Measurements from ENCODE around the gene SGK2.

Gene SGK2

DNA sequence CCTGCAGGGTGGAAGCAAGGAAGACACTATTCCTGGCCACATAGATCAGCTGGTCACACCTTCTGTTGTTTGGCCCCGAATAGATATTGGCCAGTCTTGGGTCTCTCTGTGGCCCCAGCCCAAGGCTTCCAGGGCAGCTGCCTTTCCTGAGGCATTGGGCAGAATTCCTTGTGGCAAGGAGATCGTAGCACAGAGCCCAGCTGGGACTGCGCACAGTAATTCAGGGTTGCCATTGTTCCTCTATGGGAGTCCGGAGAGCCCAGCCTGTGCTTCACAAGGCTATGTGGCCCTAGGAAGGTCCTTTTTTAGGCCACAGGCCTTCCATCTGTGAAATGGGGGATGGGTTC lies 6.9 kb downstream of the SGK2 start:
- Histone ChIP-seq H3K27ac (ENCODE audit: low read depth, low read length) (no peak overlapping the region), H3K9me2 (replicated peaks; ENCODE audit: control insufficient read depth, low read length) (no peaks in the 10 kb centered on the region), H3K4me2 (ENCODE audit: low read length) (no peak overlapping the region), H3K79me2 (ENCODE audit: control insufficient read depth, low read length) (no peaks in the 10 kb centered on the region), H3K4me1 (ENCODE audit: control insufficient read depth, low read length) (no peaks in the 10 kb centered on the region), H4K20me1 (ENCODE audit: control insufficient read depth, insufficient read depth, low read depth, low read length) (no peaks in the 10 kb centered on the region), H3K36me3 (ENCODE audit: control insufficient read depth, low read length) (no peaks in the 10 kb centered on the region), H3F3A (ENCODE audit: control insufficient read depth, insufficient read depth) (no peaks in the 10 kb centered on the region), H3K27me3 (ENCODE audit: control insufficient read depth, low read length) (no peaks in the 10 kb centered on the region), H3K4me3 (ENCODE audit: low read length) (no peak overlapping the region), H3K9me3 (ENCODE audit: control insufficient read depth, insufficient read depth, low read length) (no peaks in the 10 kb centered on the region)
- no peak for TF ChIP-seq EZH2phosphoT487 (IDR thresholded peaks at IDR 0.05; ENCODE audit: borderline replicate concordance, low read length)
- no peak for TF ChIP-seq CTCF (IDR thresholded peaks at IDR 0.05; ENCODE audit: low read depth, low read length, poor library complexity, severe bottlenecking)

GRCh38 chr20:43567477-43567876 lies 8.7 kb downstream of the SGK2 start:
- H3K4me3 ChIP-seq (ENCODE audit: low read length), result no peak overlapping the region
- H3K36me3 ChIP-seq (ENCODE audit: control insufficient read depth, low read length), result no peaks in the 10 kb centered on the region
- H3K4me1 ChIP-seq (ENCODE audit: control insufficient read depth, low read length), result no peaks in the 10 kb centered on the region
- H3K9me2 ChIP-seq (replicated peaks; ENCODE audit: control insufficient read depth, low read length), result no peaks in the 10 kb centered on the region
- no peaks in the 10 kb centered on the region for H3F3A ChIP-seq (ENCODE audit: control insufficient read depth, insufficient read depth)
- no peak overlapping the region for H3K4me2 ChIP-seq (ENCODE audit: low read length)
- no peaks in the 10 kb centered on the region for H3K9me3 ChIP-seq (ENCODE audit: control insufficient read depth, insufficient read depth, low read length)
- H4K20me1 ChIP-seq (ENCODE audit: control insufficient read depth, insufficient read depth, low read depth, low read length), result no peaks in the 10 kb centered on the region
- H3K79me2 ChIP-seq (ENCODE audit: control insufficient read depth, low read length), result no peaks in the 10 kb centered on the region
- TF ChIP-seq CTCF (IDR thresholded peaks at IDR 0.05; ENCODE audit: low read depth, low read length, poor library complexity, severe bottlenecking) (no peak), EZH2phosphoT487 (IDR thresholded peaks at IDR 0.05; ENCODE audit: borderline replicate concordance, low read length) (no peak)
- H3K27me3 ChIP-seq (ENCODE audit: control insufficient read depth, low read length), result no peaks in the 10 kb centered on the region
- no peak overlapping the region for H3K27ac ChIP-seq (ENCODE audit: low read depth, low read length)

GRCh38 chr20:43568706-43569105 lies 9.9 kb downstream of the SGK2 start:
- no peaks in the 10 kb centered on the region for H3K4me1 ChIP-seq (ENCODE audit: control insufficient read depth, low read length)
- H3K36me3 ChIP-seq (ENCODE audit: control insufficient read depth, low read length), result no peaks in the 10 kb centered on the region
- H3K27me3 ChIP-seq (ENCODE audit: control insufficient read depth, low read length), result no peaks in the 10 kb centered on the region
- TF ChIP-seq CTCF (IDR thresholded peaks at IDR 0.05; ENCODE audit: low read depth, low read length, poor library complexity, severe bottlenecking), result no peak
- no peak for TF ChIP-seq EZH2phosphoT487 (IDR thresholded peaks at IDR 0.05; ENCODE audit: borderline replicate concordance, low read length)
- no peaks in the 10 kb centered on the region for H3K9me3 ChIP-seq (ENCODE audit: control insufficient read depth, insufficient read depth, low read length)
- no peaks in the 10 kb centered on the region for H3F3A ChIP-seq (ENCODE audit: control insufficient read depth, insufficient read depth)
- H3K4me3 ChIP-seq (ENCODE audit: low read length), result no peak overlapping the region
- H3K4me2 ChIP-seq (ENCODE audit: low read length), result no peak overlapping the region
- no peaks in the 10 kb centered on the region for H4K20me1 ChIP-seq (ENCODE audit: control insufficient read depth, insufficient read depth, low read depth, low read length)
- H3K9me2 ChIP-seq (replicated peaks; ENCODE audit: control insufficient read depth, low read length), result no peaks in the 10 kb centered on the region
- no peak overlapping the region for H3K27ac ChIP-seq (ENCODE audit: low read depth, low read length)
- no peaks in the 10 kb centered on the region for H3K79me2 ChIP-seq (ENCODE audit: control insufficient read depth, low read length)

DNA sequence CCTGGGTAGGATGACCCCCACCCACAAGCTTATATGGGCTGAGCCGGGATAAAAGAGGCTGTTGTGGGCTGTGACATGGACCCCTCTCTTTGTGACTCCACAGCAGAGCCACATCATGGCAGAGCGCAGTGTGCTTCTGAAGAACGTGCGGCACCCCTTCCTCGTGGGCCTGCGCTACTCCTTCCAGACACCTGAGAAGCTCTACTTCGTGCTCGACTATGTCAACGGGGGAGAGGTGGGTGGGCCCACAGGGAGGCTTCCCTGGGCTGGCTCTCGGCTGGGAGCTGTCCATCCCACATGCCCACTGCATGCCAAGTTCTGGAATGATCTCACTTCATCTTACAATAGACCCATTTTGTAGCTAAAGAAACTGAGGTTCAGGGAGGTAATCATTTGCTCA lies 10.5 kb downstream of the SGK2 start:
- Histone ChIP-seq H3K79me2 (ENCODE audit: control insufficient read depth, low read length) (no peaks in the 10 kb centered on the region), H3K4me2 (ENCODE audit: low read length) (no peak overlapping the region), H3K9me2 (replicated peaks; ENCODE audit: control insufficient read depth, low read length) (no peaks in the 10 kb centered on the region), H3K9me3 (ENCODE audit: control insufficient read depth, insufficient read depth, low read length) (no peaks in the 10 kb centered on the region), H3F3A (ENCODE audit: control insufficient read depth, insufficient read depth) (no peaks in the 10 kb centered on the region), H3K27ac (ENCODE audit: low read depth, low read length) (no peak overlapping the region), H4K20me1 (ENCODE audit: control insufficient read depth, insufficient read depth, low read depth, low read length) (no peaks in the 10 kb centered on the region), H3K4me1 (ENCODE audit: control insufficient read depth, low read length) (no peaks in the 10 kb centered on the region), H3K36me3 (ENCODE audit: control insufficient read depth, low read length) (no peaks in the 10 kb centered on the region), H3K27me3 (ENCODE audit: control insufficient read depth, low read length) (no peaks in the 10 kb centered on the region), H3K4me3 (ENCODE audit: low read length) (no peak overlapping the region)
- TF ChIP-seq EZH2phosphoT487 (IDR thresholded peaks at IDR 0.05; ENCODE audit: borderline replicate concordance, low read length) (no peak), CTCF (IDR thresholded peaks at IDR 0.05; ENCODE audit: low read depth, low read length, poor library complexity, severe bottlenecking) (no peak)

All from DOHH2 (cell line).